GM19035 (cell line): ENCODE results near the gene CLDN16.

Experiments used
- ATAC-seq: cut with Tn5 transposase; IDR thresholded peaks from one replicate; pipeline ENCODE4 v1.9.1; 2021; ENCODE audit not compliant: unreplicated experiment

CLDN16 gene

GRCh38 chr3:190387578-190388213 is at the start of gene CLDN16:
Gene CLDN16 (plus strand): TSS chr3:190388163. CDS start chr3:190388330, 167 bp downstream.
- ATAC-seq: no peak

GRCh38 chr3:190338717-190339116 is 49.2 kb upstream of the CLDN16 start:
- no peak for ATAC-seq

GRCh38 chr3:190339130-190339529 is 48.8 kb upstream of the CLDN16 start:
- ATAC-seq: peak; percentile 74

GRCh38 chr3:190340071-190340470 is 47.9 kb upstream of the CLDN16 start:
- ATAC-seq: no peak

- no peak for ATAC-seq
These were observed 42.7 kb upstream of the CLDN16 start for GRCh38 chr3:190345027-190345821.

- ATAC-seq: no peak
These were observed 42.1 kb upstream of the CLDN16 start for GRCh38 chr3:190345878-190346277.

- no peak for ATAC-seq
These were observed 41.4 kb upstream of the CLDN16 start for GRCh38 chr3:190346541-190346940.

GRCh38 chr3:190352861-190353457 is 35.0 kb upstream of the CLDN16 start:
- no peak for ATAC-seq

- ATAC-seq: no peak
These were observed 31.7 kb upstream of the CLDN16 start for GRCh38 chr3:190356246-190356645.

GRCh38 chr3:190357468-190357867 is 30.5 kb upstream of the CLDN16 start:
- no peak for ATAC-seq

- no peak for ATAC-seq
These were observed 28.1 kb upstream of the CLDN16 start for GRCh38 chr3:190359813-190360212.

GRCh38 chr3:190360228-190360627 is 27.7 kb upstream of the CLDN16 start:
- no peak for ATAC-seq

- no peak for ATAC-seq
These were observed 26.2 kb upstream of the CLDN16 start for GRCh38 chr3:190361791-190362190.

GRCh38 chr3:190362258-190362657 is 25.7 kb upstream of the CLDN16 start:
- no peak for ATAC-seq

- ATAC-seq: no peak
These were observed 21.8 kb upstream of the CLDN16 start for GRCh38 chr3:190366133-190366532.

- ATAC-seq: no peak
These were observed 19.1 kb upstream of the CLDN16 start for GRCh38 chr3:190368881-190369280.

- ATAC-seq: no peak
These were observed 18.2 kb upstream of the CLDN16 start for GRCh38 chr3:190369668-190370295.

GRCh38 chr3:190370369-190370768 is 17.6 kb upstream of the CLDN16 start:
- no peak for ATAC-seq

- ATAC-seq: no peak
These were observed 16.8 kb upstream of the CLDN16 start for GRCh38 chr3:190371152-190371551.

- ATAC-seq: no peak
These were observed 12.7 kb upstream of the CLDN16 start for GRCh38 chr3:190375246-190375645.

GRCh38 chr3:190375671-190376070 is 12.3 kb upstream of the CLDN16 start:
- ATAC-seq: no peak
